HT-29 (cell line): ENCODE data around the gene SLCO3A1. TPM values are rescaled to one million over a fixed set of nuclear protein-coding genes. Genes with fewer than 3 reads are reported as not detected.
A peak's percentile ranks its signal among the peaks of the same experiment; 100 is the strongest.

Experiments used
- DNase-seq: peaks from one replicate; pipeline ENCODE4 v3.0.0-alpha.2; 2015; ENCODE audit warnings: low spot score
- total RNA-seq: library from RNA; depleted of rRNA; stranded (reverse); fragments of >200 nt; shearing (Covaris generic); gene quantifications from 2 replicates; pipeline ENCODE4 v1.2.3, GENCODE V29; 2014

Gene SLCO3A1
- total RNA-seq, 1 experiment from 2014 or later: 2.2 TPM

DNA sequence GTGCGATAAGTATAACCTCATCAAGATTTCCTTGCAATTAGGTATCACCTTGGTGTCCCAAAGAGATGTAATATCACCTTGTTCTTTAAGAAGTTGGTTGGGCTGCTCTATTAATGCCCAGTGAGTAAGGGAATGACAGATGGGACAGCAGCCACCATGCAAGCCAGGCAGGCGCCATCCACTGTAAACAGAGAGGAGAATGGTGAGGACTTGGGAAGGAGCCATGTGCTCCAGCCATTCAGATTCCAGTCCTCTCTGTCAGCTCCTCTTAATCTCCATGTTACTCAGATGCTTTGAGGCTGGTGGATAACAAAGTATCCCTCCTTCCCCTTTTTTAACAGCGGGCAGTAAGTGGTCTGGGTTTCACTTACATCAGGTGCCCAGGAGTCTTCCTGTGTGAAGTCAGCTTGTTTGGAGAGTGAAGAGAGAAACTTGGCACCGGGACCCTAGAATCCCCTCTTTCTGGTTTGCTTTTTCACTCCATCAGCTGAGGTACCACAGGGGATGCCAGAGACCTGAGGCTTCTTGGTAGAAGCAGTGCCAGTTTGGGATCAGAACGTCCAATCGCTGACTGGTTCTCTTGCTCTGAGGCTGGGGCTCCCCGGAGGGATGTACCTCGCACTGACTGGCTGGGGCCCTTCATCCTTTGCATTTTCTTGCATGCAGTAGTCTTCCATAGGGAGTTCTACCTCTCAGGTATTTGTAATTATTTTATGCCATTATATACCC lies 29.5 kb downstream of the SLCO3A1 start:
- DNase-seq: no peak

DNA sequence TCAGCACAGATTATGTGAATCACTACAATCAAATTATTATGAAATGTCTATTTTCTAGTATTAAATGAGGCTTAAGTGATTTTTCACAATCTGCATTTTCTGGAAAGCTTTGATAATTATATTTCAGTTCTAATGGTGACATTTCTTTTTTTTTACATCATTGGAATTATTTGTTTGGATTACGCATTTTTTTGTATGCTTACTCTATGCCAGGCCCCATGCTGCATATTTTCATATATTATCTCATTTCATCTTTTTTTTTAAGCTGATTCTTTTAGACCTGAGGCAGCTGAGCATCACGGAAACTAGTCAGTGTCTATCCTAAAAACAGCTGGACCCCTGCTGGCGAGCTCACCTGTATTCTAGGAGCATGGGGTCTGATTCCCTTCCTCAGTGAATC lies 31.1 kb downstream of the SLCO3A1 start:
- no peak for DNase-seq

DNA sequence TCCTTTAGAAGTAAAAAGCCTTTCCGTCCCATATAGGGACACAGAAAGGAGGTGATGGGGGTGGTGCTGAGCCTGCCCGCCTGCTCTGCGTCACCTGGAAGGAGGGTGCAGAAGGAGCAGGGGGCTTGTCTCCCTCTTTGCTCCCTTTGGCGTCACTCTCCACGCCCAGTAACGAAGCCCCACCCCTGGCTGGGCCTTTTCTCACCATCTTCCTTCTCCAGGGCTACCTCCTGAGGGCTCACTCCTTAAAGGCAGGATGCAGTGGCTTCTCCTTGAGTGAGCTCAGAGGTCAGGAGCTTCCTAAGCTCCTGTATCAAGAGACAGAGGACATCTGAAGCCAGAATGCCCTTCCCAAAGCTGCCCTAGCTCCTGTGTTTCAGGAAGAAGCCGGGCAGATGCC lies 31.5 kb downstream of the SLCO3A1 start:
- DNase-seq: no peak

DNA sequence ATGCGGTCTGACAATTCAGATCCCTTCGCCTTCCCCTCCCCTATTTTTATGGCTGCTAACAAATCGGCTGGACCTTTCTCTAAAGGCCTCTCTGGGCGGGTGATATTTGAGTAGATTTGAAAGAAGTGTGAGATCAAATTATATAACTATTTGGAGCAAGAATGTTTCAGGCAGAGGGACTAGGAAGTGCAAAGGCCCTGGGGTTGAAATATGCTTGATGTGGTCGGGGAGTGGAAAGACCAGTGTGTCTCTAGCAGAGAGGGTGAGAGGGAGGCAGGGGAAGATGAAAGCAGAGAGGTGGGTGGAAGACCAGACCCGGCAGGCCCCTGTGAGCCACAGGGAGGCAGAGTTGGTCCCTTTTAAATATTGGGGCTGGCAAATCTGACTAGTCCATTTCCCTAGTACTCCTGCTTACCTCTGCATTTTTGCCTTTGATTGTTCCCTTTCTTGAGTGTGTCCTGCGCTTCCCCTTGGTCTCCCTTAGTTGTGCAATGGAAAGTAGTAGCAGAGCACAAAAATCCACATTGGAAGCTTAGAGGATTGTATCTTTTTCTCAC lies 32.3 kb downstream of the SLCO3A1 start:
- no peak for DNase-seq

DNA sequence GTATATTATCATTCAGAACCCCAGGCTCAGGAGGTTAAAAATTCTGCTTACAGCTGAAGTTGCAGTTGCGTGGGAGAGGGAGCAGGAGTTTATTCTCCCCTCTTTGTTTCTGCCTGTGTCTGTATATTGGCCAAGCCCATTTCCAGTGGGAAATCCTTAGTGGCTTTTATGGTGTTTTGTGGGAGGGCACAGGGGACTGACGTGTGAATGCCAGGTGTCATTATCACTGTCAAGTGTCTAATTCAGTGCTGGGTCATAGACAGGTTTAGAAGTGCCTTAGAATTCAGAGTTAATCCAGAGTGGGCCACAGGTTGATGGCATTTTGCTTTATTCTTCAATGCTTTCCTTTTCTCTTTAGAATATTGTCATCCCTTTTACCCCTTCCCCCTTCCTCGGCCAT lies 33.4 kb downstream of the SLCO3A1 start:
- no peak for DNase-seq

DNA sequence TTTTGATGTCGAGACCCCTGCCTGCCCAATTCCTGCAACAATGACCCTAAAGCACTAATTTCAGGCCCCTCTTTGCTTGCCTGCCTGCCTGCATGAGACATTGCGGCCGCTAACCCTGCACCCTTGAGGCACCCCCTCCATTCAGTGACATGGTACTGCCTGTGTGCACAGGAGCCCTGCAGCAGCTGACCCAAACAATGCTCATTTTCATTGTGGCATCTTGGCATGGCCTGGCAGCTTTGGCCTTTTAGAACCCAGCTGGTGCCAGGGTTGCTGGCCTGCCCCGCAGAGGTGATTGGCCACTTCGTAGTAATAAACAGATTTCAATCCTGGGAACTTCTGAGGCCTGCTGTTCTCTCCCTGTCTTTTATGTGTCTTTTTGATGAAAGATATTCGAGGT lies 33.8 kb downstream of the SLCO3A1 start:
- no peak for DNase-seq

DNA sequence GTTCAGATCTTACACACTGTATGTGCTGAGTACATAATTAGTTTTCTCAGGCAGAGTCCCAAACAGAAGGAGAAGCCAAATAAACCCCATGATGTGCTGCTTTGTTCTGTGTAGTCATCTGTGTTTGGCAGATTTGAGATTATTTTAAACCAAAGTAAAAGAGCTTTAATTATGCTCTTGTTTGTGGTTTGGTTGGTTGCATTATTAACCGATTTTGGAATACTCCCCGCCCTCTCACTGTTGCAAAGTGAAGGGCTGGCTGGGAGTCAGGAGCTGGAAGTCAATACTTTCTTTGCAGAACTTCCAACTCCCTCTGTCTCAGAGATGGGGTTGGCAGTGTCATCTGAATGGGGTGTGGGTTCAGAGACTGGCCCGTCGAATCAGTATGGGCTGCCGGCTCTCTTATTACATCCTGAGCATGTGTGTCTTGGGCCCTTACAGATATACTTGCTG lies 34.4 kb downstream of the SLCO3A1 start:
- no peak for DNase-seq

DNA sequence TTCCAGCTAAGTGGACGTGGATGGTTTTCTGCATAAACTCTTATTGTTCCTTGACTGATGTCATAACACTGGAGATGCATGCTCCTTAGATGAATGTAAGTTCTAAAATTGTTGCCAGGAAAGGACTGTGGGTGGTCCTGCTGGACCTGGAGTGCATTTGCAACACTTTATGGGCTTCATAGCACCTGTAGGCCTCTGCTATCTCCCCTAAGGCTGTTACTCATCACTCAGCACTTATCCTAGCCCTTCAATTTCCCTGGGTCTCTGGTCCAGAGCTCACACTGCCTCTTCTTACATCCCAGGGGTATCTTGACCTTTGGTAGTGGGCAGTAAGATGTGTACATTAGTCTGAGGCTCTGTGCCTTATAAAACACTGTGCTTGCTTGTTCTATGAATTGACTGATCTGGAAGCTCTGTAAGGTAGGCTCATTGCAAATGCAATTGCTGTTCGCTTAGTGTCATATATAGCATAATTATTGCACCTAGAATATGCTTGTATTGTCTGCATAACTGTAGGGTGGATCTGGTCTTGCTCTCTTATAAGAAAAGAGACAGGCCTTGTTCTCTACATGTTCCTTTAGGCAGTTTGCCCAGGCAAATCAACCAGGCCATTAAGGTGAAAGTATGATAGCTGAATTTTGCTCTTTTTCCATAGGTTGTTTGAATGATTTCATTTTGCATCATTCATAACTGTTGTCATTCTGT lies 35.8 kb downstream of the SLCO3A1 start:
- DNase-seq: no peak

DNA sequence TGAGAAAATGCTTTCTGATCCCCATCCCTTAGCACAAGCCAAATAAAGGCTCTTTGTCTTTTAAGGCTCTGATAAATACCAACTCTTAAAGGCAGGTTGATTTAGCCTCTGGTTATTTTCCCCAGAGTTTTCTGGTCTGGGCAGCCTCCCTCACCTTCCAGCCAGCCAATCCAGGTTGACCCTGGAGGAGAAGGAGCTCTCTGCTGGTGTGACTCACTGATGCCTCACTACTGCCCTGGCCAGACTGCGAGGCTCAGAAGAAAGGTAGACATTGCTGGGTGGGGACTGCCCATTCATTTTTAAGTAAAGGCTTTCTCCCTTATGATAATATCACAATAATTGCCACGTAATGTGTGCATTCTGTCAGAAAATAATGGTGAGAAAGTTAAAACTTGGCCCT lies 37.1 kb downstream of the SLCO3A1 start:
- DNase-seq: peak; percentile 5

DNA sequence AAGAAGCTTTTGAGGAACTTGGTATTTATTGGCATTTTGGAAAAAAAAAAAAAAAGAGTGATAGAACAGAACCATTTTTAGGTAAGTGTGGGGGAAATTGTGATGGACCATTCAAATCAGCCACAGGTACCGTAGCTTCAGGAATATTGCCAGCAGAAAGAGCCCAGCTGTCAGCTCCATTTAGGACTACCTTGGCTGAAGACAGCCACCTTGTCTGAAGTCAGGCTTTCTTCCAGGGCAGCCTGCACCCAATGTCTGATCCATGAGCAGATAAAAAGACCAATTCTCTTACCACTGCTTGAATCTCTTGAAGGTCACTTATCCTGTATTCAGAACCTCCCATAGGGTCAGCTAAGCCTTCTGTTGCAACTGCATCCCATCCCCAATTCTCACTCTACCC lies 37.6 kb downstream of the SLCO3A1 start:
- no peak for DNase-seq

DNA sequence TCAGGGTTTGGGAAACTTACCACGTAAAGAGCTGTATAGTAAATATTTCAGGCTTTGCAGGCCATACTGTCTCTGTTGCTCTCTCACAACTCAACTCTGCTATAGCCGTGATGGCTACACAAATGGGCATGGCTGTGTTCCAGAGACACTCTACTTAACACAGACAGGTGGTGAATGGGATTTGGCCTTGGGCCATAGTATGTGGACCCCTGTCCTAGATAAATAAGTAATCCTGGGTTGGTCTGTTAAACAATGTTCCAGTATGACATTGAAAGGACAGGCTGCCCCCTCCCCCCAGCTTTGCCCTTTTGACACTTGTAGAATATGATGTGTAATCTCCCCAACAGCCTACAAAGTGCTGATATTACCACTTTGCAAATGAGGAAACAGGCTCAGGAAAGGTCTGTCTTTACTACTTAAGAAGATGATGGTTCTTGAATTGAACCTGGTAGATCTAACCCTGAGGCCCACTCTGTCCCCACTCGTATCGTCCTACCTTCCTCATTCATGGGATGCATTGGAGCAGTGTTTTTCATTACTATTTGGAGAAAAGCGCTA lies 38.4 kb downstream of the SLCO3A1 start:
- DNase-seq: no peak

DNA sequence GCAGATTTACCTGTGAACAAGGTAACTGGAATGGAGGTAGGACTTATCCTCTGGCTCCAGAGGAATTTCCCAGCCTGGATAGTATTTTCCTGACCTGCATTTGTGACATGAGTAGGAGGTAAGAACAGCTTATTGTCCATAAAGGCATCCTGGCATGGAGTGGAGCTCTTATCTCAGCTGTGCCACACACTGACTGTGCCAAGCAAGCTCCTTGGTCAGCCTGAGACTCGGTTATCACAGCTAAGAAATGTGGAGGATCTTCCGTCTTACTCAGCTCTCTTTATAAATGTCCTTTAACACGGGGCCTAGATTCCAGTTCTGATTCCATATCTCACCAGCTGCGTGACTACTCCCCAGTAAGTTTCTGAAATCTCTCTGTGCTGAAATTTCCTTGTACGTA lies 38.9 kb downstream of the SLCO3A1 start:
- DNase-seq: no peak

DNA sequence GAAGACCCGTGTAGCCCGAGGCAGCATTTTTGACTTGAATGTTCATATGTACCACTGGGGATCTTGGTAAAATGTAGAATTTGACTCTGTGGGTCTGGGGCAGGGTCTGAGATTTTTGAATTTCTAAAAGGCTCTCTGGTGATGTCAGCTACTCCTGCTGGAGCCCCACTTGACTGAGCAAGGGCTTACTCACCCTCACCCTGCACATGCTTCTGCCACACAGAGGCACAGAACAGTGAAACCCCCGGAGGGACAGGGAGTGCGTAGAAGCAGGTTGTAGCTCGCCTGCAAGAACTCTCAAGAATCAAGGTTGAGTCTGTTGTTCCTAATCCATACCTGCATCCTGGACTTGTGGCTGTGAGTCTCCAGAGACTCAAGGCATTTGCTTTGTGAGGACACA lies 41.1 kb downstream of the SLCO3A1 start:
- no peak for DNase-seq

DNA sequence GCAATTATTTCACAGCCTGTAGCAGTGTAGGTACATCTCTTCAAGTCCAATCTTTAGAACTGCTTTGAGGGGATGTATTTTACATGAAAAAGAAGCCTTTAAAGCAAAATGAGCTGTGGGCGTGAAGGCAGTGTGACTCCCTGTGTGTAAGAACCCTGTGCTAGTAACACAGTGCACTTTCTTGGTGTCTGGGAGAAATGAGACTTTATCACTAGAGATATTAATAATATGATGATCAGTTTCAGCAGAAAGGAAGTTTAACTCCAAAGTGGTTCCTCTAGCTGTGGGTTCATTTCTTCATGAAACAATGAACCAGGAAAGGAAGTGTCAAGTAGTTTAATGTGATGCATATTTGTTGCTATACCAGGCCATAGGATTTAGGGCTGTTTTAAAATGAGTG lies 41.5 kb downstream of the SLCO3A1 start:
- DNase-seq: no peak

DNA sequence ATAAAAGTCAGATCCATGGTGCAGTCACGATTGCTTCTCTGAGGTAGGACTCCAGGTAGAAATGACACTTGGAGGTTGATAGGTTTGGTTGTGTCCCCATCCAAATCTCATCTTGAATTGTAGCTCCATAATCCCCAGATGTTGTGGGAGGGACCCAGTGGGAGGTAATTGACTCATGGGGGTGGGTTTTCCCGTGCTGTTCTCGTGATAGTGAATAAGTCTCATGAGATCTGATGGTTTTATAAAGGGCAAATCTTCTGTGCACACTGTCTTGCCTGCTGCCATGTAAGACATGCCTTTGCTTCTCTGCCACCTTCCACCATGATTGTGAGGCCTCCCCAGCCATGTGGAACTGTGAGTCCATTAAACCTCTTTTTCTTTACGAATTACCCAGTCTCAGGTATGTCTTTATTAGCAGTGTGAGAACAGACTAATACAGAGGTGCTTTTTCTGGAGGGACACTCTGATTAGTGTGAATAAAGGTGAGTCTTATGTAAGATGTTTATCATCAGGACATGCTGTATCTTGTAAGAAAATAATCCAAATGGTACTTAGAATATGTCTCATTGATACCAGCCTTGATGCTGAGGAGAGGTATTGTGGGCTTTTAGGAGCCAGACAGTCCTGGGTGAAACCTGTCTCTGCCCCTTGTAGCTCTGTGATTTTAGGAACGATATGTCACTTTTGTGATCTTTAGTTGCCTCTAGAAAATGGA lies 43.0 kb downstream of the SLCO3A1 start:
- no peak for DNase-seq

DNA sequence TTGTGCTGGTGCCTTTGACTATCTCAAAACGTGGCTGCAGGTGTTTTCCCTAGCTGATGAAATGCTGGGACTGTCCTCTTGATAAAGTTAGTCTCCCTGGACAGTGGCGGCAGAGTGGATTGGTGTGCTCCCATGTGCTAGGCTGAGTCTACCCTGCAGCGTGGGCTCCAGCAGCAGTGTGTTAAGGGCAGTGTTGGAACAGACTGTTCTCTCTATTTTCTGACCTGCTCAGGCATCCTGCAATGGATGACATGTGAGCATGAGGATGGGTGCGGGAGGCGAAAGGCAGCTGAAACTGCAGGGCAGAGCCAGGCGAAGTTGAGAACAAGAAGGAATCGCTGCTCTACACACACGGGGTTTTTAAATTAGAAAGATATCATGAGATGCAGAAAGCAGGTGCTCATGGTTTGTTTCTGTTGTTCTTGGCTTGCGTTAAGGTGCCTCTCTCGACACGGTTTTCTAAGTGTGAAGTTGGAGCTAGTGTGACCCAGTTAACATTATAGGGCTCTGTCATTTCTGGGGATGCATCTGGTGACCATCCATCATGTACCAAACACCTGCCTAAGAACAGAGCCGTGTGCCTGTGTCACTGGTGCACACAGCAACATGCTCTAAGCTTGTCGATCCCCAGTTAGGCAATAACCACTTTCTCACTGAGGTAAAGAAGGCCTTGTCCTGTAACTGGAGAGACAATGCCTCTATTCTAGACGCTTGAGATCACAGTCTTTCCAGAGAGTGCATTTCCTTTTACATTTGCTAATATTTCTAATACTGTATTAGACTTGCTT lies 44.3 kb downstream of the SLCO3A1 start:
- DNase-seq: no peak

DNA sequence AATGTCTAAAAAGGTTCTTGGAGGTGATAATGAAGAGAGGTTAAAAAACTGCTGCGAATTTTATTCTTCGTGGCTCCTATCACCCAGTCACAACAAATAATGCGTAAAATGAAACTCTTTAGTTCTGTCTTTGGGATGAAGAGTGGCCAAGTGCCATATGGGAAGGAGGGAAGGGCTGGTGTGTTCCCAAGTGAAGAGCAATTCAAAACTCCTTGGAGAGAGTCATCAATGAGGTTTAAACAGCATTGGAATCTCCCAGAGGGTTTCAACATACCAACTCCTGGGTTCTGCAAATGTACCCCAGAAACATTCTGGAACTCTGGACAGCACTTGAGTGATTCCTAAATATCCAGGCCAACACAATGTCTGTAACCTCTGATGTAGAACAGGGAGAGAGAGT lies 45.3 kb downstream of the SLCO3A1 start:
- no peak for DNase-seq

DNA sequence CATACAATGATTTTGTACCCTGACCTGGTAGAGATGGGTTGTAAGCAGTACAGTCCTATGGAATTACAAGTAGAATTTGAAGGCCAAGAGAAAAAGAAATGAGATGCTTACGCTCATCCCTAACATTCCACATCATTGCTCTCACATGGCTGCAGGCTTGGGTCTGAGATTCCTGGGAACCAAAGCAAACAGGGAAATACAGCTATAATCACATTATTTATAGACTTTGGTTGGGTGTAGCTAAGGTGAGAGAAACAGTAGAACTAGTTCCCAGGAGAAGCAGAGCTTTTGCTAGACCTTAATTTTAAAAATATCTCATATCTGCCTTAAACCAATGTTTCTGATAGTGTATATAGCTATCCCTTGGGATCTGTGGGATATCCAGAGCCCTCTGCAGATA lies 51.4 kb downstream of the SLCO3A1 start:
- DNase-seq: no peak

DNA sequence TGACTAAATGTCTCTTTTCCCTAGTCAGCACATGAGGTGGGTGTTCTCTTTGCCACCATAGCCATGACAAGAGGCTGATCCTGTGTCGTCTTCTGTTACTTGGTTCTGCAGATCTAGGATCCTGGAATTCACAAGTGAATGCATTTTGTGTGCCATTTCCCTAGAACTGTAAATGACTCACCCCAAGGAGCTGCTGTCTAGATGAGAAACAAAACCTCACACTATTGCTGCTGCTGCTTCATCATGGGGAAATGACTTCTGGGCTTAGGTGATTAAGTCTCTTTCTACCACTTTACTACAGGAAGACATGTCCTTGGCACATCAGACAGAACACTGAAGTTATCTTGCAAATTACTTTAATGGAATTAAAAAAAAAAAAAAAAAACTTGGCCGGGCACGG lies 54.9 kb downstream of the SLCO3A1 start:
- no peak for DNase-seq

DNA sequence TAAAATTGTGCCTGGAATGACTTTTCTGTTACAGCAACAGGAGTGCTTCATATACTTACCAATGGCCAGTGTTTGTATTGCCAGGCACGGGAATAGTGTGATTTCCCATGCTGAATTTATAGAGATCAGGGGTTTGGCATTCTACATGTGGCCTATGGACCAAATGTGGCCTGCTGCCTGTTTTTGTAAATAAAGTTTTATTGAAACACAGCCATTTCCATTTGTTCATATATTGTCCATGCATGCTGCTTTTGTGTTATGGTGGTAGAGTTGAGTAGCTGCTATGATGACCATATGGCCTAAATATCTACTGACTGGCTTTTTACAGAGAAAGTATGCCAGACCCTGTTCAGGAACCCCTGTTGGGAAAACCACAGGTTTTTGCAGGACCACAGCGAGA lies 55.6 kb downstream of the SLCO3A1 start:
- no peak for DNase-seq

DNA sequence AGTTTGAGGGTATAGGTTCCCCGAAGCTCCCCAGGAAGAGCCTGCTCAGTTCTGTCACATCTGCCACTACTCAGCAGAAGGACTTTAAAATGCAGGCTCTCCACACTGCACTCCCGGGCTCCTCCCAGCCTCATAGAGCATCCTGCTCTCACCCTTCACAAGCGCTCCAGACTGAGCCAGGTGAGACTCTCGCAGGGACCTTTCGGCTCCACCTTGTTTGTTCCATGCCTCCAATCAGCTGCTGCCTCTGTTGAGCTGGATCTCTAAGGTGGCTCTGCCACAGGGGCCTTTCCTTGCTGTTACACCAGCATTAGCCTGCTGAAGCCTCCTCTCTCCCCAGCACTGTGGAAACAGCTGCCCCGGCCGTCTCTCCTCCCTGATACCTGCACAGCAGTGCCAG lies 56.1 kb downstream of the SLCO3A1 start:
- DNase-seq: no peak
